Limb (tissue), 2 donors: ENCODE results near the gene LRRC4C.
"Not testable (repeated sequence)": the region's sequence is repeated elsewhere in the genome, so short reads cannot be mapped to it uniquely, and the experiment has no call there.

ENCODE experiments used
- DNase-seq, 2 donors: peaks; one replicate each; pipeline ENCODE4 v3.0.0-alpha.2; 2016; ENCODE audit errors: extremely low spot score in 2 of 2

The LRRC4C gene

DNA sequence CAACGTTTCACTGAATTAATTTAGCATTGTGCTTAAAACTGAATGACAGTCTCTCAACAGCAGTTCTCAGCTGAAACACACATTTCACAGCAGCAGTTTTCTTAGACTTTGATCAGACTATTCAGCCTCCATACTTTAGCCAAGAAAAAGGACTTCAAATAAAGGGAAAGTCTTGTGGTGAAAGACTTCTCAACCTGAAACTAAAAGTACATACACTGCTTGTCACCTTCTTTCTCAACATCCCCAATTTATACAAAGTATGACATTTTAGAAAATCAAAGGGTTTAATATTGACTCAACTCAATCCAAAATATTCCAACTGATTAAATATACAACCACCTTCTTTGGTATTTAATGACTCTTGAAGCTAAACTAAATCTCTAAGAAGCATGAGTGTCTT is 419.0 kb downstream of the LRRC4C start:
- DNase-seq = no peak

GRCh38 chr11:41039592-41039991 is 419.9 kb downstream of the LRRC4C start:
- no peak for DNase-seq

DNA sequence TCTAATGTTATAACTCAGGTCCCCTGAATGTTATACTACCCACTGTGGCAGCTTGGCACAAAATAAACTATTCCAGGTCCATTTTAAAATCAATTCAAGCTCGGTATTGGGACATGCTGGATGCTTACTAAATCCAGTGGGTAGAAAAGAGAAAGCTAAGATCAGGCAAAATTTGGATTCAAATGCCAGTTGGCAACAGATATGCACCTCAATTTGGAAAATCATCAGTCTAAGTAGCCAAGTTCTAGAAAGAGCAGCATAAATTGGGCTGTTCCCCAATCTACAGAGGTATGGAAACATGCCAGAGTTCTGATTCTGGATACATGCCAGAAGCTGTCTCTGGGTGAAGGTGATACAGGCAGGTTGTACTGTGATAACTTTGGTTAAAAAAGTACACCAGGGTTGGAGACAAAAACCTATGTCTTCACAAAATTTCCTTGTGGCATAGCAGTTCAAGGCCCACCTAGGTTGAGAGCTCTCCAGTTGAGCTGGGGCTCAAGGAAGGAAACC is 427.8 kb downstream of the LRRC4C start:
- no peak for DNase-seq

DNA sequence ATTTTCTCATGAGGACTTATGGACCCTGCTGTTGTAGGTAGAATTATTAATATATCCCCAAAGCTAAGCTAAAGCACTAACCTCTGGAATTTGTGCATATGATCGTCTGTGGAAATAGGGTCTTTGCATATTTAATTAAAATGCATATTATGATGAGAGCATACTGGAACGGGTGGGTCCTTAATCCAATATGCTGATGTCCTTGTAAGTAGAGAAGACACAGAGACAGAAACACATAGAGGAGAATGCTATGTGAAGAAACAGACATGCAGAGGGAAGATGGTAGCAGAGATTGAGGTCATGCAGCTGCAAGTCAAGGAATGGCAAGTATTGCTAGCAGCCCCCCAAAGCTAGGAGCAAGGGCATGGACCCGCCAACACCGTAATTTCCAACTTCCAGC is 439.2 kb downstream of the LRRC4C start:
- DNase-seq = no peak

DNA sequence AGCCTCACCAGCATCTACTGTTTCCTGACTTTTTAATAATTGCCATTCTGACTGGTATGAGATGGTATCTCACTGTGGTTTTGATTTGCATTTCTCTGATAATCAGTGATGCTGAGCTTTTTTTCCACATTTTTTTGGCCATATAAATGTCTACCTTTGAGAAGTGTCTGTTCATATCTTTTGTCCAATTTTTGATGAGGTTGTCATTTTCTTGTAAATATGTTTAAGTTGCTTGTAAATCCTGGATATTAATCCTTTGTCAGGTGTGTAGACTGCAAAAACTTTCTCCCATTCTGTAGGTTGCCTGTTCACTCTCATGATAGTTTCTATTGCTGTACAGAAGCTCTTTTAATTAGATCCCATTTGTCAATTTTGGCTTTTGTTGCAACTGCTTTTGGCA is 439.8 kb downstream of the LRRC4C start:
- not testable (repeated sequence) for DNase-seq

DNA sequence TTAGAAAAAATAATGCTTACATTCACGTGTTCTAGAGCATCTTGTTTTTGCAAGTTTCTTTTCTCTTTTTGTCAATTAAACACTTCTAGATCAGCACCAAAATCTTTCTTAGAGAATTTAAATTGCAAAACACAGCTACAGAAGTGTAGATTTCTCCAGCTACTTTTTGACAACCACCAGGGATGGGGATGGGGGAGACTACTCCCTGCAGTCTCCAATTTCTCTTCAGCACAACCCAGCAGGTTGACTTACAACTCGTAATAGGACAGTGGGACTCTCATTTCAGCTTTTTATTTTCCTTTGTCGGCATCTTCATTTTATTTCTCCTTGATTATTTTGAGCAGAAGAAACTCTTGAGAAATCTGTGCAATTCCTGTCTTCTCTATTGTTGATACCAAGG is 441.2 kb downstream of the LRRC4C start:
- DNase-seq = no peak

DNA sequence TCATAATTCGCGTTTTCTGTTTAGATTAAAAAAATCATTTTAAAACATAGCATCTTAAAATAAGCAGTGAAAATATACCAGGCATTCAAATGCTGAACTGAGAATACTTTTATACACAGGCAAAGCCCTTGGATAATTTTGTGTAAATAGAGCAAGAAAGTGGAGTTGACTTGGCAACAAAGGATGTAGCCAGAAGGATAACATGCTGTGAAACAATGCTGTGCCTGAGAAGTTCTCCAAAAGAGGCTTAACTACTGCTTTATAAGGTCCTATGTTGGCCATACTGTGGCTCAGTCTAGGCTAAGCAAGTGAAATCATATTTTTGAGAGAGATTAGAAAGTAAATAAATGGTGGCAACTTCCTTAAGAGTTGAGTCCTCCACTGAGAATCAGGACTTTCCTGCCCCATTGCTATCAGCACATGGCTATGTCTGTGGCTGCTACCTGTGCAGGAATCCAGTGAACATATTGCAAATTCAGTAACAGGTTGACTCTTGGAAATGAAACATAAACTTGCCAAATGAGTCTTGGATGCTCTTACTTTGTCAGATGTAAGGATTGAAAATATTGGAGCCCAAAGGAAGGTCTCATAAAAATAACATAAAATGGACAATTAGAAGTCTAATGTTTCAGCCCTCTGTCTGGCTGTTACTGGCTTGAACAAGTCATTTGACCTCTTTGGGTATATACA is 448.9 kb downstream of the LRRC4C start:
- no peak for DNase-seq

GRCh38 chr11:41005986-41006385 is 453.5 kb downstream of the LRRC4C start:
- DNase-seq = no peak

DNA sequence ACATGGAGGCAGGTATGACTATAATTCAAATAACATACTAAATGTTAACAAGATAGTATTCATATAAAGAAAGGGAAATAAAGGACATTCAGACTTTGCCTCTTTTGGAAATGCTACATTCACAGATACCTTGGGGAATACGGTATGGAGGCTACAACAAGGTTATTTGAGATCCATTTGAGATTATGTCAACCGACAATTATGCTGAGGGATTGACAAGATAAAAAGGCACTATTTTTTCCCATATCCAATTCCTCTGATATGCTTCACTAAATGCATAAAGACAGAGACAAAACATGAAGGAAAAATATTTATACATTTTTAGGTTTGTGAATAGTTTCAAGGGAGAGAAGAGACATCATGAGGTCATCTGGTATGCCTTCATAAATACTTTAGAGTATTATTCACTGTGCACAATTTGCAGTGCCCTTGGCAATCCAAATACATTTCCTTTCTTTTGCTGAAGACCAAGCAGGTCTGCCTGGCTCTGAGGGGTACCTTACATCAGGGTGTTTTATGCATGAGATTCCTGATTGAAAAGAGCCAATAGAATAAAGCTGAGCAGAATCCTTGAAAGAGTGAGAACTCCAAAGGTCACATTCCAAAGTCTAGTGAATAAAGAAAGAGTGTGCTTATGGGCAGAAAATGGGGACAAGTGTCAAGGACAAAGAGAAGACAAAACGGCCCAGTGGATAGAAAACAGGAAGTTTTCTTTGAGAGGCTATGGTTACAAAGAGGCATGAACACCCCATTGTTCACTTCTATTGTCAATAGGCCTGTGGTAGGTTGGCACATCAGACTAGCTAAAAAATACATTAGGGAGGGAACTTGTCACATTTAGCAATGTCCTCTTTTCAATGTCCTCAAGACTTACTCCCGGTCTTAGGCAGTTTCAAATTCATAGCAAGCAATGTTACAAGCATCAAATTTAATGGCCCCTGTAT is 455.8 kb downstream of the LRRC4C start:
- no peak for DNase-seq

DNA sequence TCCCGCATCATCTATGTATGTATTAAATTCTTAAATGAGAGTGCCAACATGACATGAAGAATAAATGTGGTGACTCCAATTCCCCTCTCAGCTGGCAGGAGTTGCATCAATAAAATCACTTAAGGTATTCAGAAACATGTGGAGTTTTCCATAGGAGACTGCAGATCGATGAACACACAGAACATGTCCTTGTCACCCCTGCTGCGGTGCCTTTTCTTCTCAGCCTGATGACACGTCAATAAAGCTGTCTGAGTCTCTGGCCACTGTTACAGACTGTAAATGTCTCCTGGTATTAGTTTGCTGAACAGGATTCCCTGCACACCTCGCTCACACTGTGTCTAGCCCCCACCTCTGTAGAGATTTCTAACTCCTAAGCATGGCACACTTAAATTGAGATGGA is 460.5 kb downstream of the LRRC4C start:
- DNase-seq = no peak

DNA sequence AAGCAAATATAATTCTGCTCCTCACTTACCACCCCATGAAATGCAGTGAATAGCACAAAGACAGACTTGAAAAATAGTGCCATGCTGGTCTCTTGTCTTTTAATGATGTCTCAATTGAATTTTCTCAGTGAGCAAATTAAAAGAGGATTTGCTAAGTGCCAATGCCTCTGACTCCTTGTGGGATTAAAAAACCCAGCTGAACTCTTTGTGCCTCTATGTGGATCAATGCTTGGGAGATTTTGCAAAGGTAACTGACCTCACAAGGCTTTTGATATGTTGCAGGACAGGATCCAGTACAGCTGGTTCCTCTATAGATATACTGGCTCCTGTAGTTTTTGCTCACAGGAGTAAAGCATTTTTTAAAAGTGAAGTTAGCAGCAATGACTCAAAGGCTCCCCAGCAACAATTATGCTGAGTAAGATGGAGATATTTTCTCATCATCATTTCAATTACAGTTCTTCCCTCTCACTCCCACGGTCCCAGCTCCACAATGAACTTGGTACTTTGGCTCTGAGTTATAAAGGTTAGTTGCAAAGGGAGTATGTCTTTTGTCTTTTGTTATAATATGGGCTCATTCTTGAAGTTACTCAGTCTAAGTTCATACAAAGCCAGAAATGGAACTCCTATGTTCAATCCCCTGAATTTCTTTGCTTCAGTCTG is 471.5 kb downstream of the LRRC4C start:
- no peak for DNase-seq

GRCh38 chr11:40986320-40986719 is 473.1 kb downstream of the LRRC4C start:
- no peak for DNase-seq

DNA sequence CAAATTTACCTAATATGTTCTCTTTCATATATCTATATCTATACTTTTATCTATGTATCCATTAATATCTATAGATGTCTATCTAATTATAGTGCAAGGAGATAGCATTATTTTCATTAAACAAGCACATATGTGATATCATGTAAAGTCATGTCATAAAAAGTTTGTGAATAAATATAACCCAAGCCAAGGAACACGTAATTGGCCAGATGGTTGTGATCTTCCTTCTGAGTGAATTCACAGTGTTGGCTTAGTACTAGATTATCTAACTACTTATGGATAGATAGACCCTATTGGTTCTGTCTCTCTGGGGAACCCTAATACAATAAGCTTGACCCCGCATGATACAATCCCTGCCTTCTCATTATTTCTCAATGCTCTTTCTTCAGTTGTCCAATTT is 484.4 kb downstream of the LRRC4C start:
- no peak for DNase-seq

GRCh38 chr11:40974186-40974795 is 485.2 kb downstream of the LRRC4C start:
- peak in 1 of 2 donors; percentile 10 for DNase-seq

DNA sequence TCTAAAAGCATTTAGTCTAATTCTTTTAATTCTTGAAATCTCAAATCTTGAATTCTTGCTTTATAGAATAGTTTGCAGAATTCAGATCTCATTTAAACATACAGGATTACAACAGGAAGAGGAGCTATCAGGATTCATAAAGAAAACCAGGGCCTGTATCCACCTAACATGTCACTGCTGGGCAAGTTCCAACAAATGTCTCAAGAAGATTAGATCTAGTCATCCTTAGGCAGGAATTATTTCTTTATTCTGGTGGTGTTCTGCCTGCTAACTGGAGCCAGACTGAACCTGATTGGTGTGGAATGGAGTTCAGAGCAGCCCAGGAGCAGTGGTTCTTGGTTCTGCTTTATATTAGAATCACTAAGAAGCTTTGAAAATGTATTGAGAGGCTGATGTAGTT is 500.7 kb downstream of the LRRC4C start:
- DNase-seq = no peak

DNA sequence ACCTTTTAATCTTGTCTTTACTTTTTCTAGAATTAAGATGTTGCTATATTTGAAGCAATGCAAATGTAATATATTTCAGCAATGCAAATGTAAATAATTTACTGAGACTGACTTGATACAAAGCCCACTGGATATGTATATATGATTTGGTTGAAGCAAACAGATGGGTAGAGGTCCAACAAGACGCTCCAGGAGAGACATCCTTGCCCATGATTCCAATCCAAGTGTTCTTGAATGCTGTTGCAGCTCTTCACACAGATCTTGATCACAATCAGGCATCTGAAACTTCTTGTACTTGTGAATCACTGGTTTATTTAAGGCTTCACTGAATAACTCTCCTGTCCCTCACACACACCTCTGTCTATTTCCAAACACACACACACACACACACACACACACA is 507.0 kb downstream of the LRRC4C start:
- no peak for DNase-seq

- no peak for DNase-seq
Observed at GRCh38 chr11:40938002-40938401, 521.5 kb downstream of the LRRC4C start.

DNA sequence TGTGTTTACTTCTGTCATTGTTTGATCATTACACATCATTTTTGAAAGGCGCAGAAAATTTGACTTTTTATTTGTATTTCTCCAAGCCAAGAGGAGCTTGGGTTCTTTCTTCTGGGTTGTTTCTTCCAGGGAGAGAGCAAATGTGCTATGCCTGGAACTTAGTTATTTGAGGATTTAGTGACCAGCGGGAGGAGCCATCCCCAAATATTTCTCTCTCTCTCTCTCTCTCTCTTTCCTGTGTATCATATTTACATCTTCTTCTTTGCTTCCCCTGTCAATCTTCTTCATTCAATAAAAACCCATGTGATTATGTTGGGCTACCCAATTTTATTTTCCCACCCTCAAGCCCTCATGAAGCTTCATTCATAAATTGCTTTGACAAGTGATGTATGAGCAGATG is 534.5 kb downstream of the LRRC4C start:
- no peak for DNase-seq

DNA sequence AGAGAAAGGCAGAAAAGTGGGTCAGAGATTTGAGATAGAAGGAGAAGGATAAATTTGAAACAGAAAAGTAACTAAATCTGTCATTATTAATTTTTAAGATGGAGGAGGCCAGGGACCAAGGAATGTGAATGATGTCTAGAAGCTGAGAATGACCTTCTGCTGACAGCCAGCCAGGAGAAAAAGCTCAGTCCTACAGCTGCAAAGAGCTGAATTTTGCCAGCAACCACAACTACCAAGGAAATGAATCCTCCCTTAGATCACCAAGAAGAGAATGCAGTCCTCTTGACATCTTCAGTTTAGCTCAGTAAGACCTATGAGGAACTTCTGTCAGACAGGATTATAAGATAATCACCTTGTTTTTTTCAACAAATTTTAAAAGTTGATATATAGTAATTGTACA is 538.2 kb downstream of the LRRC4C start:
- no peak for DNase-seq

DNA sequence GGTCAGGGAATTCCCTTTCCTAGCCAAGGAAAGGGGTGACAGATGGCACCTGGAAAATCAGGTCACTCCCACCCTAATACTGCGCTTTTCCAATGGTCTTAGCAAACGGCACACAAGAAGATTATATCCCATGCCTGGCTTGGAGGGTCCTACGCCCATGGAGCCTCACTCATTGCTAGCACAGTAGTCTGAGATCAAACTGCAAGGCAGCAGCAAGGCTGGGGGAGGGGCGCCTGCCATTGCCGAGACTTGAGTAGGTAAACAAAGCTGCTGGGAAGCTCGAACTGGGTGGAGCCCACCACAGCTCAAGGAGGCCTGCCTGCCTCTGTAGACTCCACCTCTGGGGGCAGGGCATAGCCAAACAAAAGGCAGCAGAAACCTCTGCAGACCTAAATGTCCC is 548.7 kb downstream of the LRRC4C start:
- DNase-seq = not testable (repeated sequence)

DNA sequence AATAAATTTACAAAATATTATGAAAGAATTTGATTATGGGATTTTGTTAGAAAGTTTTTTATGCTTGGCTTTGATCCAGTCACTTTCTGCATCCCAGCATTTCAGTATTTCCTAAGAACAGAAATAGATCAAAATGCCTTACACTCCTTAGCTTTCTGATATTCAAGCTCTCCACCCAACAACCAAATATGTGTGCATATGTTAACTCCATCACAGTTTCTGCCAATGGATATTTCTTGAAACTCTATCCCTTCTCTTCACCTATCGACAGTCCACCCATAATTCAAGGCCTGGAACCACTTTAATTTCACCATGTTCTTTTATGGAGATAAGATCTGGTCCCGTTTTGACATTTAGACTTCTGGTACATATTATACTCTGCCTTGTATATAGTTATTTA is 565.0 kb downstream of the LRRC4C start:
- no peak for DNase-seq
